ENCODE data around the gene CX3CR1.

CX3CR1 gene

GRCh38 chr3:39222939-39223338, 56.9 kb downstream of the CX3CR1 start:
- no peak for DNase-seq (ENCODE audit: low read depth, low spot score)

GRCh38 chr3:39222462-39222861, 57.4 kb downstream of the CX3CR1 start:
- DNase-seq (ENCODE audit: low read depth, low spot score), result no peak

- DNase-seq (ENCODE audit: low read depth, low spot score), result no peak
Measured at GRCh38 chr3:39221141-39221530, 58.7 kb downstream of the CX3CR1 start.

DNA sequence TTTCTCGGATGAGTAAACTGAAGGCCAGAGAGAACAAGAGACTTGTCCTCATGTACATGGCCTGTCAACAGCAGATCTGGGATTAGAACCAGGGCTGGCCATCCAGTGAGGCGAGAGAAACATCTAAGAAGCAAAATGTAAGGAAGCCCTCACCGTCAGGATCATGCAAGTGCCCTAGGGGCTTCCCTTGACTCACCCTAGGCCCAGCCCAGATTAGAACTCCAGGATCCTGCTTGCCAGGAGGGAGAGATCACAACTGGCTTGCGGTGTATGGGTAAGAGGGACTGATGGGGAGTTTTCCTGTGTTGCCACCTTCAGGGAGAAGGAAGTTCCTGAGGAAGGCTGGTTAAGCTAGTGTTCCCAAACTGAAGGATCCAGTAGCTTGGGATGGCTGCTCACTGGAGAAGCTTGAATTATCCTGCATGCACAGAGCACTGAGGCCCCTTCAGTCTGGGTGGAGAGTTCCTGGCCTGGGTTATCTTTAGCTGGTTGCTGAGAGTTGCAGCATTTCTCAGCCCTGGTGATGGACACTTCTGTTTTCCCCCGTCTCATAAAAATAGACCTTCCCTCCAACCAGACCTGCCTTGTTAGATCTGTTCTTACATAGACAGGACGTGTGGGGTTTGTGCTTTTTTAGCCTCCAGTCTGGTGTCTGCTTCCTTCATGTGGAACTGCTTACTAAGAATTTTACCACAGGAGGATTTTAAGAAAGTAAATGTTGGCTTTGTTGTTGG, 59.3 kb downstream of the CX3CR1 start:
- no peak for DNase-seq (ENCODE audit: low read depth, low spot score)

DNA sequence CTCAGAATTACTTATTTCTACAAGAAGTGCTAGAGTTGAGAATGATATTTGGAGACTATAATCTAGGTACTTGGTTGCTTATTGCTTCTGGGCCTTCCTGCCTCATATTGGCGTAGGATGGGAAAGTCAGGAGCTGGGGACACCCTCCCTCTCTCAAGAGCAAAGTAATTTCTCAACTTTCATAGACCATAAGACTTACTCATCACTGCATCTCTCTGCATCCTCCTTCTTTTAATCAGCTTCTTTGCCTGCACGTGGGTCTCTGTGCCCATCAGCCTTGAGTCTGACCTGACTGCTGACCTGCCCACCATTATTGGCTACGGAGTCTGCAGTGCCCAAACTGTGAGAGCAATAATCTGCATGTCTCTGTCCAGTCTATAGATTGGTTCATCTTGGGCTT, 60.1 kb downstream of the CX3CR1 start:
- no peak for DNase-seq (ENCODE audit: low read depth, low spot score)

- no peak for DNase-seq (ENCODE audit: low read depth, low spot score)
Measured at GRCh38 chr3:39216176-39216790, 63.6 kb downstream of the CX3CR1 start.

DNA sequence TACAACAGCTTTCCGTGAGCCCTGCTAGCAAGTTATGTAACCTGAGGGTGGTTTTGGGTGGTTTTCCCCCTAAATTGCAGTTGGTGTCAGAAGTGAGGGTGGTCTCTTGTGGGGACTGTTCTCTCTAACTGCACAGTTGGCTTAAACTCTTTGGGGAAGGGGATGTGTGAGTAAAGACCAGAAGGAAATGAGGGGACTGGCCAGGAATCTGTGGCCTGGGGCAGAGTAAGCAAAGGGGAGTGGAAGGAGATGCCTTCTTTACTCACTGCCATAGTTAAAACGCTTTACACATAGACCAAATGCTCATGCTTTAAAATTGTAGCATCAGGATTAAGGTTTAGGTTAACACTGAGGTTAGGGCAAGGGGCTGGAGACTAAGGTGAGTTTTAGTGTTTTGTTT, 66.2 kb downstream of the CX3CR1 start:
- no peak for DNase-seq (ENCODE audit: low read depth, low spot score)
